Fibroblast of villous mesenchyme (primary cell): Measurements from ENCODE around the gene GCC2. TPM values are rescaled to one million over a fixed set of nuclear protein-coding genes. Genes with fewer than 3 reads are reported as not detected.

Experiments used
- DNase-seq: peaks from one replicate; pipeline ENCODE4 v3.0.0-alpha.2; 2010; ENCODE audit warnings: low read depth
- H3K4me3 ChIP-seq: 2 replicates; pipeline ENCODE4 v1.5.1; 2011; ENCODE audit warnings: low read depth, mild to moderate bottlenecking, low read length
- total RNA-seq: library from RNA; depleted of rRNA; stranded (reverse); fragments of >200 nt; gene quantifications from 2 replicates; pipeline ENCODE4 v1.2.3, GENCODE V29; 2012
- TF ChIP-seq, protein P1 (sequence below): IDR thresholded peaks from 2 replicates; pipeline ENCODE4 v1.5.1; 2012; ENCODE audit warnings: low read depth, mild to moderate bottlenecking, low read length; ENCODE audit not compliant: insufficient read depth

GCC2 gene
- total RNA-seq, 1 donor = 30.7 TPM

GRCh38 chr2:108455571-108455970 is 6.6 kb downstream of the GCC2 start:
- H3K4me3 ChIP-seq = no peak overlapping the region
- no peak for DNase-seq
- TF ChIP-seq, protein P1, sequence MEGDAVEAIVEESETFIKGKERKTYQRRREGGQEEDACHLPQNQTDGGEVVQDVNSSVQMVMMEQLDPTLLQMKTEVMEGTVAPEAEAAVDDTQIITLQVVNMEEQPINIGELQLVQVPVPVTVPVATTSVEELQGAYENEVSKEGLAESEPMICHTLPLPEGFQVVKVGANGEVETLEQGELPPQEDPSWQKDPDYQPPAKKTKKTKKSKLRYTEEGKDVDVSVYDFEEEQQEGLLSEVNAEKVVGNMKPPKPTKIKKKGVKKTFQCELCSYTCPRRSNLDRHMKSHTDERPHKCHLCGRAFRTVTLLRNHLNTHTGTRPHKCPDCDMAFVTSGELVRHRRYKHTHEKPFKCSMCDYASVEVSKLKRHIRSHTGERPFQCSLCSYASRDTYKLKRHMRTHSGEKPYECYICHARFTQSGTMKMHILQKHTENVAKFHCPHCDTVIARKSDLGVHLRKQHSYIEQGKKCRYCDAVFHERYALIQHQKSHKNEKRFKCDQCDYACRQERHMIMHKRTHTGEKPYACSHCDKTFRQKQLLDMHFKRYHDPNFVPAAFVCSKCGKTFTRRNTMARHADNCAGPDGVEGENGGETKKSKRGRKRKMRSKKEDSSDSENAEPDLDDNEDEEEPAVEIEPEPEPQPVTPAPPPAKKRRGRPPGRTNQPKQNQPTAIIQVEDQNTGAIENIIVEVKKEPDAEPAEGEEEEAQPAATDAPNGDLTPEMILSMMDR = no peak

GRCh38 chr2:108458082-108458481 is 9.1 kb downstream of the GCC2 start:
- no peak for DNase-seq
- H3K4me3 ChIP-seq = no peak overlapping the region
- TF ChIP-seq, protein P1 = no peak

DNA sequence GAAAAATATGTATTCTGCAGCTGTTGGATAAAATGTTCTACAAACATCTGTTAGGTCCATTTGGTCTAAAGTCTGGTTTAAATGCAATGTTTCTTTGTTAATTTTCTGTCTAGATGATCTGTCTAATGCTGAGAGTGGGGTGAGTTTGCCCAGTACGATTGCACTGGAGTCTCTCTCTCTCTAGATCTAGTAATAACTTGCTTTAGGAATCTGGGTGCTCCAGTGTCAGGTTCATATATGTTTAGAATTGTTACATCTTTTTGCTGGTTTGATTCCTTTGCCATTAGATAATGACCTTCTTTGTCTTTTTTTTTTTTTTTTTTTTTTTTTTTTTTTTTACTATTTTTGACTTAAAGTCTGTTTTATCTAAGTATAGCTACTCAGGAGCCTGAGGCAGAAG is 10.4 kb downstream of the GCC2 start:
- DNase-seq = no peak
- TF ChIP-seq, protein P1 = no peak
- H3K4me3 ChIP-seq = no peak overlapping the region

- no peak for DNase-seq
- TF ChIP-seq, protein P1 = no peak
- no peak overlapping the region for H3K4me3 ChIP-seq
Observed at GRCh38 chr2:108460345-108461037, 11.5 kb downstream of the GCC2 start.

- TF ChIP-seq, protein P1 = no peak
- DNase-seq = no peak
- no peak overlapping the region for H3K4me3 ChIP-seq
Observed at GRCh38 chr2:108477099-108477498, 28.1 kb downstream of the GCC2 start.

GRCh38 chr2:108485253-108485652 is 36.2 kb downstream of the GCC2 start:
- DNase-seq = no peak
- no peak overlapping the region for H3K4me3 ChIP-seq
- TF ChIP-seq, protein P1 = no peak
